Measurements from ENCODE around the gene COL17A1. TPM values are rescaled to one million over a fixed set of nuclear protein-coding genes. Genes with fewer than 3 reads are reported as not detected.
A peak's percentile ranks its signal among the peaks of the same experiment; 100 is the strongest.

The COL17A1 gene
- total RNA-seq, 1 donor from 2014 or later, result 1.5 TPM

DNA sequence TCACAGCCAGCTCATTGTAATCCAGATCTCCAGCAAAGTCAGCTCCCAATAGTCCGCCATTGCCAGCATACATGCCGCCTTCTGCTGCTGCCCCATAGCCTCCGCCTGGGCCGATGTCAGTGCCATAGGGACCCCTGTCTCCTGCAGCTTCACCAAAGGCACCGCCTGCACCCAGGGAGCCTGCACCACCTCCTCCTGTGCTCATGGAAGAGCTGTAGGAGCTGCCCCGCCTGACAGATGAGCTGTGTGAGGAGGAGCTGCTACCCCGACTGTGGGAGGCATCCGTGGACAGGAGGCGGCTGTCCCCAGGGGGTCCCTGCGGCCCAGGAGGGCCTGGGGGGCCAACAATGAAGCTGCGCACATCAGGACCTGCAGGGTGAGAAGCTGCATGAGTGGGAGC, 51.7 kb downstream of the COL17A1 start:
- TF ChIP-seq, protein P1, sequence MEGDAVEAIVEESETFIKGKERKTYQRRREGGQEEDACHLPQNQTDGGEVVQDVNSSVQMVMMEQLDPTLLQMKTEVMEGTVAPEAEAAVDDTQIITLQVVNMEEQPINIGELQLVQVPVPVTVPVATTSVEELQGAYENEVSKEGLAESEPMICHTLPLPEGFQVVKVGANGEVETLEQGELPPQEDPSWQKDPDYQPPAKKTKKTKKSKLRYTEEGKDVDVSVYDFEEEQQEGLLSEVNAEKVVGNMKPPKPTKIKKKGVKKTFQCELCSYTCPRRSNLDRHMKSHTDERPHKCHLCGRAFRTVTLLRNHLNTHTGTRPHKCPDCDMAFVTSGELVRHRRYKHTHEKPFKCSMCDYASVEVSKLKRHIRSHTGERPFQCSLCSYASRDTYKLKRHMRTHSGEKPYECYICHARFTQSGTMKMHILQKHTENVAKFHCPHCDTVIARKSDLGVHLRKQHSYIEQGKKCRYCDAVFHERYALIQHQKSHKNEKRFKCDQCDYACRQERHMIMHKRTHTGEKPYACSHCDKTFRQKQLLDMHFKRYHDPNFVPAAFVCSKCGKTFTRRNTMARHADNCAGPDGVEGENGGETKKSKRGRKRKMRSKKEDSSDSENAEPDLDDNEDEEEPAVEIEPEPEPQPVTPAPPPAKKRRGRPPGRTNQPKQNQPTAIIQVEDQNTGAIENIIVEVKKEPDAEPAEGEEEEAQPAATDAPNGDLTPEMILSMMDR (IDR thresholded peaks at IDR 0.05), result no peak
- Histone ChIP-seq H3K4me3 (no peak overlapping the region), H3K27ac (no peak overlapping the region), H3K27me3 (no peaks in the 10 kb centered on the region), H3K9me3 (no peaks in the 10 kb centered on the region), H3K36me3 (peaks cover 27% of the 10 kb centered on the region), H3K4me1 (no peaks in the 10 kb centered on the region)
- intact Hi-C loops (cut with DNase I), result no loop called here
- ATAC-seq, result no peak
- peak; percentile 61 for DNase-seq

DNA sequence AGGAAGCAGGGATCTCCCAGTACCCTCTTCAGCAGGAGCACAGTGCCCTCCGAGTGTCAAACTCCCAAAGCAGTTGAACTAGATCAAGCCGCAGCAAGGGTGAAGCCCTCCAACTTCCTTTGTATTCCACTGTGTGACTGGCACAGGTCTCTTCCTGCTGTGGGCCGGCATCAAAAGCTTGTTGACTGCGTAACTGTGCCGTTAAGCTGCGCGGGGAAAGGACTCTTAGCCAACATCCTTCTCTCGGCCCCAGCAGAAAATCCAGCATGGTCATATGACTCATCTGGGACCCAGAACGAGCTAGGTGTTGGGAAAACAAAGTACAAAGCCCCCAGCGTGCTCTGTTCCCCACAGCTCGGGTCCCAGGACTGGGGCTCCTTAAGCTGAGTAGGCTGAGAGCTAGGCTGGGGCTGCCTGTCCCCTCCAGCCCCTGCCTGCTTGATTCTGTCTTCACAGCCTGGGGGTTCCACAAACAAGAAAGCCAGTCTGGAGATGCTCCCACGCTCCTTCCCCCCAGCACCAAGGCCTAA, 52.2 kb downstream of the COL17A1 start:
- Histone ChIP-seq H3K4me3 (no peak overlapping the region), H3K4me1 (no peaks in the 10 kb centered on the region), H3K36me3 (peaks cover 30% of the 10 kb centered on the region), H3K27ac (no peak overlapping the region), H3K9me3 (no peaks in the 10 kb centered on the region), H3K27me3 (no peaks in the 10 kb centered on the region)
- peak; percentile 38 for DNase-seq
- TF ChIP-seq, protein P1 (IDR thresholded peaks at IDR 0.05), result no peak
- intact Hi-C loops (cut with DNase I), result no loop called here
- ATAC-seq, result no peak

DNA sequence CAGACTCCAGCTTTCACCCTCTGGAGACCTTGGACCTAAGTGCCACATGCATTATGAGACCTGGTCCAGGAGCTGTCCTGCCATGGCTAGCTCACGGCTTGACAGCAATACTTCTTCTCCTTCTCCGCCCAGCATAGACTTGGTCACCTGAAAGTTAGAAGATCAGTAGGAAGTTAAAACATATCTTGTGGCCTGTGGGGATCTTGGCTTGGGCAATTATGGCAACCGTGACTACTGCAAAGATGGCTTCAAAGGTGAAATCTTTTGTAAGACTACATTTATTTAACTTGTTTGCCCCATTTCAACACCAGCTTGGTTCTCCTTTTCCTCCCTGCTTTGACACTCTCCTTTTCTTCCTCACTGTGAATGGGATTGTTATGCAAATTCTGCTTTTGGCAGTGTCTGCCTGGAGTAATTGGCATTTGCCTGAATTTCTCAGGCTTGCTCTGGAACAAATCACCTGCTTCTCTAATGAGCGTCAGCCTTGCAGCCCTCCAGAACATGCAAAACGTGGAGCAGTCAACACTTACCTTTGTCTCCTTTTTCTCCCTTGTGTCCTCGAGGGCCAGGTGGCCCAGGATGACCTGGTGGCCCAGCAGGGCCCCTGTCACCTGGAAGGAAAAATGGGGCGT, 53.4 kb downstream of the COL17A1 start:
- ATAC-seq (no peak), DNase-seq (peak; percentile 28)
- no peaks in the 10 kb centered on the region for H3K27me3 ChIP-seq
- H3K4me3 ChIP-seq, result no peak overlapping the region
- intact Hi-C loops (cut with DNase I), result no loop called here
- H3K9me3 ChIP-seq, result no peaks in the 10 kb centered on the region
- H3K36me3 ChIP-seq, result peaks cover 42% of the 10 kb centered on the region
- no peaks in the 10 kb centered on the region for H3K4me1 ChIP-seq
- no peak overlapping the region for H3K27ac ChIP-seq
- TF ChIP-seq, protein P1 (IDR thresholded peaks at IDR 0.05), result no peak

DNA sequence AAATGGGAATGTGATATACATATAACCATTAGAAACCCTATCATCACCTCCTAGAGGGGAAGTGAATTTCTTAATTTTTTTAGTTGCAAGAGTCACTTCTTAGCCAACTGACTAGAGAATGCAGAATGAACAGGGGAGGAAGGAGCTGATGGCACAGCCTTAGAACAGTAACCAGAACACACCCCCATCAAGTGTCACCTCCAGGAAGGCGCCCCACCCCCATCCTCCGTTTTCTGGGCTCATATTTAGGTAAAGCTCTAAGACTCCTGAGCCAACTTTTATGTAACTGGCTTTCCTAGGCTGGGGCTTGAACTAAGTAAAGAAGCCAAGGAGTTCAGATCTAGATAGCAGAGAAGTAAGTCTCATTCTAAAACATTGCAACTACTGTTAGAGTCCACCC, 54.0 kb downstream of the COL17A1 start:
- Histone ChIP-seq H3K36me3 (peaks cover 48% of the 10 kb centered on the region), H3K9me3 (no peaks in the 10 kb centered on the region), H3K27ac (no peak overlapping the region), H3K4me1 (no peaks in the 10 kb centered on the region), H3K27me3 (no peaks in the 10 kb centered on the region), H3K4me3 (no peak overlapping the region)
- intact Hi-C loops (cut with DNase I), result no loop called here
- TF ChIP-seq, protein P1 (IDR thresholded peaks at IDR 0.05), result no peak
- no peak for DNase-seq
- no peak for ATAC-seq

DNA sequence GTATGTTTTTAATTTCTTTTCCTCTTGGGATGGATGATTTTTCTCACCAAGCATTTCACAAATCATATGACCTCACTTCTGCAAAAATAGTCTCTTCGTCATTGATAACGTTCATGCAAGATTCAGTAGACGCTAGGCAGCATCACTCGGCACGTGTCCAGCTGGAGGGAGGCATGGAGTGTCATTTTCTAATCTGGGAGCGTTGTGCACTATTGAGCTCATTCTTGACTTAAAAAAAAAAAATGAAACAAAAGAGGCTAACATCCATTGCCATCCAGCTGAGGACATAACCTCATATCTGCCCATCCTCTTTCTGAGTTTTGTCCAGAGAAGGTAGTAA, 56.2 kb downstream of the COL17A1 start:
- ATAC-seq (no peak), DNase-seq (no peak)
- intact Hi-C loops (cut with DNase I), result no loop called here
- H3K9me3 ChIP-seq, result no peaks in the 10 kb centered on the region
- no peaks in the 10 kb centered on the region for H3K27me3 ChIP-seq
- TF ChIP-seq, protein P1 (IDR thresholded peaks at IDR 0.05), result no peak
- H3K4me1 ChIP-seq, result no peaks in the 10 kb centered on the region
- peaks cover 69% of the 10 kb centered on the region for H3K36me3 ChIP-seq
- H3K4me3 ChIP-seq, result no peak overlapping the region
- H3K27ac ChIP-seq, result no peak overlapping the region

Data from upper lobe of right lung (tissue), 1 donor.